ENCODE data around the gene TBCCD1.

Gene TBCCD1

DNA sequence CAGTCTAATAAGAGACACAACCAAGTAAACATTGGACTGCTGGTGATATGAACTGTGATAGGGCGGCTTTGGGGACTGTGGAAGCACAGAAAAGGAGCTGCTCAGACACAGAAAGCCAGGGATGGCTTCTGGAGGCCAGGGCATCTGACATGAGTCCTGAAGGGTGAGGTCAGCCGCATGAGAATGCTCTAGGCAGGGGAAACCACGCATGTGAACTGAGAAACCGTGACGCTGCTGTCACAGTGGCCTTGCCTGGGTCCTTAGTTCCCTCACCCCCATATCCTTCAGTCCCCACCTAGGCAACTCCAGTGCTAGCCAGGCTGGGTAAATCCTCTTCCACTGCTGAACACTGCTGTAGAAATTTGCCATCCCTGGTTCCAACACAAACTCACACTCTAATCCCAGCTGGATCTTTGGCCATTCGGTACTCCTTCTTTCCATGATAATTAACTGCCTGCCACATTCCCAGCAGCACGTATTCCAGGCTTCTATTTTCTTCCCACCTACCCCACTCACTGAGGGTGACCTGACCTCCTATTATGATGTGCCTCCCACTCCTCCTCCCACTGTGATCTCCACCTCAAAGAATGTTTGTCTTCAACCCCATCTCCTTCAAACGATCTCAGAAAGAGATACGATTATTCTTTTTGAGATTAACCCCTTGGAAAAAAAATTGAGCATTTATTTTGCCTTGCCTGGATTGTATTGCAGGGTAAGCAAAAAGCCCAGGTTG, 54.4 kb downstream of the TBCCD1 start:
- no peak overlapping the region for H3K9ac ChIP-seq (ENCODE audit: low read length in 5 of 5)
- no peak overlapping the region for H3K4me3 ChIP-seq (ENCODE audit: low read depth in 1 of 5, low read length in 5 of 5)
- H3K36me3 ChIP-seq (ENCODE audit: control insufficient read depth in 5 of 5, insufficient read depth in 5 of 5, low read length in 5 of 5): no peaks in the 10 kb centered on the region

GRCh38 chr3:186511702-186512101, 55.4 kb downstream of the TBCCD1 start:
- Histone ChIP-seq H3K36me3 (ENCODE audit: control insufficient read depth in 5 of 5, insufficient read depth in 5 of 5, low read length in 5 of 5) (no peaks in the 10 kb centered on the region), H3K9me3 (ENCODE audit: control insufficient read depth in 5 of 5, low read length in 5 of 5) (peaks cover 0 to 3% (median 2%) of the 10 kb centered on the region in 5 donors), H3K9ac (ENCODE audit: low read length in 5 of 5) (no peak overlapping the region), H3K4me3 (ENCODE audit: low read depth in 1 of 5, low read length in 5 of 5) (no peak overlapping the region), H3K27ac (ENCODE audit: low read depth, low read length) (no peak overlapping the region), H3K4me1 (ENCODE audit: control insufficient read depth in 5 of 5, insufficient read depth in 5 of 5, low read length in 5 of 5) (no peaks in the 10 kb centered on the region), H3K27me3 (ENCODE audit: control insufficient read depth in 5 of 5, insufficient read depth in 4 of 5, low read length in 5 of 5) (peaks cover 0 to 14% (median 10%) of the 10 kb centered on the region in 5 donors)

More for the DNA sequence above, 54.4 kb downstream of the TBCCD1 start:
- H3K27ac ChIP-seq (ENCODE audit: low read depth, low read length): no peak overlapping the region
- peaks cover 0 to 16% (median 12%) of the 10 kb centered on the region in 5 donors for H3K27me3 ChIP-seq (ENCODE audit: control insufficient read depth in 5 of 5, insufficient read depth in 4 of 5, low read length in 5 of 5)
- no peaks in the 10 kb centered on the region for H3K4me1 ChIP-seq (ENCODE audit: control insufficient read depth in 5 of 5, insufficient read depth in 5 of 5, low read length in 5 of 5)
- peaks cover 0 to 9% (median 8%) of the 10 kb centered on the region in 5 donors for H3K9me3 ChIP-seq (ENCODE audit: control insufficient read depth in 5 of 5, low read length in 5 of 5)

- Histone ChIP-seq H3K27me3 (ENCODE audit: control insufficient read depth in 5 of 5, insufficient read depth in 4 of 5, low read length in 5 of 5) (peaks cover 0 to 14% (median 10%) of the 10 kb centered on the region in 5 donors), H3K27ac (ENCODE audit: low read depth, low read length) (no peak overlapping the region), H3K9ac (ENCODE audit: low read length in 5 of 5) (no peak overlapping the region), H3K36me3 (ENCODE audit: control insufficient read depth in 5 of 5, insufficient read depth in 5 of 5, low read length in 5 of 5) (no peaks in the 10 kb centered on the region), H3K4me1 (ENCODE audit: control insufficient read depth in 5 of 5, insufficient read depth in 5 of 5, low read length in 5 of 5) (peaks cover 0 to 4% (median 0%) of the 10 kb centered on the region in 5 donors), H3K4me3 (ENCODE audit: low read depth in 1 of 5, low read length in 5 of 5) (no peak overlapping the region), H3K9me3 (ENCODE audit: control insufficient read depth in 5 of 5, low read length in 5 of 5) (no peaks in the 10 kb centered on the region)
Observed at GRCh38 chr3:186511245-186511644, 55.9 kb downstream of the TBCCD1 start.

DNA sequence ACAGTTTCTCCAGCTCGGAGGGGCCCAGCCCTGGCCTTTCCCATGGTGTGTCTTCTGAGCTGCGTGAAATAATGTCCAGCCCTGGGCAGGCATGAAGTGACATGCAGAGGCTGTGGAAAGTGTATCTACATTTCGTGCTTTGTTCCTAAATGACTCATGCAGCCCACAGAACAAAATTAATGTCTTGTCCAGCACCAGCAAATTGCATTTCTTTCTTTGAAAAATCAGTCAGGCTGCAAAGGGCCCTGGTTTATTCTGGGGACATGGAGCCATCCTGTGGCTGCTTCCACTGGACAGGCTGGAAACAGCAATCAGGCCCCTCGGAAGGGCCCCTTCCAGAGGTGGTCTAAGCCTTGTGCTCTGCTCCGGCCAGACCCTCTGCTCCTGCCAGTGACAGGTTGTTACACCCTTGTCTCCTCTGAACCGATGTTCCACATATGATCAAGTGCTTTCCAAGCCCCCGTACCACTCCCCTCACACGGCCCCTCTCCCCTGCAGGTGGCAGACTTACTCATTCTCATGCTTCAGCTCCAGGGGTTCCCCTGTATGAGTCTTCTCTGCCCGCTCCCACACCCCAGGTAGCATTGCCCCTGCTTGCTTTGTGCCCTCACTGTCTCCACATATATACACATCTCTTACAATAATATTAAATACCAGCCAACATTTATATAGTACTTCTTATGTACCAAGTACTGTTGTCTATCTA, 56.6 kb downstream of the TBCCD1 start:
- H3K27me3 ChIP-seq (ENCODE audit: control insufficient read depth in 5 of 5, insufficient read depth in 4 of 5, low read length in 5 of 5): peaks cover 0 to 14% (median 10%) of the 10 kb centered on the region in 5 donors
- peaks cover 0 to 6% (median 0%) of the 10 kb centered on the region in 5 donors for H3K4me1 ChIP-seq (ENCODE audit: control insufficient read depth in 5 of 5, insufficient read depth in 5 of 5, low read length in 5 of 5)
- H3K9ac ChIP-seq (ENCODE audit: low read length in 5 of 5): no peak overlapping the region
- no peak overlapping the region for H3K4me3 ChIP-seq (ENCODE audit: low read depth in 1 of 5, low read length in 5 of 5)
- H3K27ac ChIP-seq (ENCODE audit: low read depth, low read length): no peak overlapping the region
- H3K36me3 ChIP-seq (ENCODE audit: control insufficient read depth in 5 of 5, insufficient read depth in 5 of 5, low read length in 5 of 5): no peaks in the 10 kb centered on the region
- no peaks in the 10 kb centered on the region for H3K9me3 ChIP-seq (ENCODE audit: control insufficient read depth in 5 of 5, low read length in 5 of 5)

GRCh38 chr3:186509423-186509822, 57.7 kb downstream of the TBCCD1 start:
- H3K4me3 ChIP-seq (ENCODE audit: low read depth in 1 of 5, low read length in 5 of 5): no peak overlapping the region
- no peaks in the 10 kb centered on the region for H3K9me3 ChIP-seq (ENCODE audit: control insufficient read depth in 5 of 5, low read length in 5 of 5)
- H3K4me1 ChIP-seq (ENCODE audit: control insufficient read depth in 5 of 5, insufficient read depth in 5 of 5, low read length in 5 of 5): peaks cover 0 to 6% (median 0%) of the 10 kb centered on the region in 5 donors
- no peaks in the 10 kb centered on the region for H3K36me3 ChIP-seq (ENCODE audit: control insufficient read depth in 5 of 5, insufficient read depth in 5 of 5, low read length in 5 of 5)
- H3K9ac ChIP-seq (ENCODE audit: low read length in 5 of 5): no peak overlapping the region
- H3K27me3 ChIP-seq (ENCODE audit: control insufficient read depth in 5 of 5, insufficient read depth in 4 of 5, low read length in 5 of 5): peaks cover 0 to 14% (median 10%) of the 10 kb centered on the region in 5 donors
- no peak overlapping the region for H3K27ac ChIP-seq (ENCODE audit: low read depth, low read length)

- Histone ChIP-seq H3K27me3 (ENCODE audit: control insufficient read depth in 5 of 5, insufficient read depth in 4 of 5, low read length in 5 of 5) (peaks cover 0 to 8% (median 7%) of the 10 kb centered on the region in 5 donors), H3K36me3 (ENCODE audit: control insufficient read depth in 5 of 5, insufficient read depth in 5 of 5, low read length in 5 of 5) (no peaks in the 10 kb centered on the region), H3K4me1 (ENCODE audit: control insufficient read depth in 5 of 5, insufficient read depth in 5 of 5, low read length in 5 of 5) (peaks cover 0 to 6% (median 0%) of the 10 kb centered on the region in 5 donors), H3K9ac (ENCODE audit: low read length in 5 of 5) (no peak overlapping the region), H3K27ac (ENCODE audit: low read depth, low read length) (no peak overlapping the region), H3K4me3 (ENCODE audit: low read depth in 1 of 5, low read length in 5 of 5) (no peak overlapping the region), H3K9me3 (ENCODE audit: control insufficient read depth in 5 of 5, low read length in 5 of 5) (no peaks in the 10 kb centered on the region)
Observed at GRCh38 chr3:186506857-186507256, 60.3 kb downstream of the TBCCD1 start.

GRCh38 chr3:186506191-186506739, 60.9 kb downstream of the TBCCD1 start:
- no peaks in the 10 kb centered on the region for H3K9me3 ChIP-seq (ENCODE audit: control insufficient read depth in 5 of 5, low read length in 5 of 5)
- H3K4me1 ChIP-seq (ENCODE audit: control insufficient read depth in 5 of 5, insufficient read depth in 5 of 5, low read length in 5 of 5): peaks cover 0 to 6% (median 0%) of the 10 kb centered on the region in 5 donors
- no peaks in the 10 kb centered on the region for H3K36me3 ChIP-seq (ENCODE audit: control insufficient read depth in 5 of 5, insufficient read depth in 5 of 5, low read length in 5 of 5)
- H3K9ac ChIP-seq (ENCODE audit: low read length in 5 of 5): no peak overlapping the region
- H3K27me3 ChIP-seq (ENCODE audit: control insufficient read depth in 5 of 5, insufficient read depth in 4 of 5, low read length in 5 of 5): peaks cover 0 to 4% (median 3%) of the 10 kb centered on the region in 5 donors
- H3K27ac ChIP-seq (ENCODE audit: low read depth, low read length): no peak overlapping the region
- H3K4me3 ChIP-seq (ENCODE audit: low read depth in 1 of 5, low read length in 5 of 5): no peak overlapping the region

GRCh38 chr3:186502966-186503712, 64.0 kb downstream of the TBCCD1 start:
- Histone ChIP-seq H3K27ac (ENCODE audit: low read depth, low read length) (no peak overlapping the region), H3K4me1 (ENCODE audit: control insufficient read depth in 5 of 5, insufficient read depth in 5 of 5, low read length in 5 of 5) (peaks cover 0 to 6% (median 0%) of the 10 kb centered on the region in 5 donors), H3K4me3 (ENCODE audit: low read depth in 1 of 5, low read length in 5 of 5) (no peak overlapping the region), H3K36me3 (ENCODE audit: control insufficient read depth in 5 of 5, insufficient read depth in 5 of 5, low read length in 5 of 5) (no peaks in the 10 kb centered on the region), H3K9me3 (ENCODE audit: control insufficient read depth in 5 of 5, low read length in 5 of 5) (peaks cover 0 to under 1% (median 0%) of the 10 kb centered on the region in 5 donors), H3K9ac (ENCODE audit: low read length in 5 of 5) (no peak overlapping the region), H3K27me3 (ENCODE audit: control insufficient read depth in 5 of 5, insufficient read depth in 4 of 5, low read length in 5 of 5) (peaks cover 0 to 3% (median 3%) of the 10 kb centered on the region in 5 donors)

DNA sequence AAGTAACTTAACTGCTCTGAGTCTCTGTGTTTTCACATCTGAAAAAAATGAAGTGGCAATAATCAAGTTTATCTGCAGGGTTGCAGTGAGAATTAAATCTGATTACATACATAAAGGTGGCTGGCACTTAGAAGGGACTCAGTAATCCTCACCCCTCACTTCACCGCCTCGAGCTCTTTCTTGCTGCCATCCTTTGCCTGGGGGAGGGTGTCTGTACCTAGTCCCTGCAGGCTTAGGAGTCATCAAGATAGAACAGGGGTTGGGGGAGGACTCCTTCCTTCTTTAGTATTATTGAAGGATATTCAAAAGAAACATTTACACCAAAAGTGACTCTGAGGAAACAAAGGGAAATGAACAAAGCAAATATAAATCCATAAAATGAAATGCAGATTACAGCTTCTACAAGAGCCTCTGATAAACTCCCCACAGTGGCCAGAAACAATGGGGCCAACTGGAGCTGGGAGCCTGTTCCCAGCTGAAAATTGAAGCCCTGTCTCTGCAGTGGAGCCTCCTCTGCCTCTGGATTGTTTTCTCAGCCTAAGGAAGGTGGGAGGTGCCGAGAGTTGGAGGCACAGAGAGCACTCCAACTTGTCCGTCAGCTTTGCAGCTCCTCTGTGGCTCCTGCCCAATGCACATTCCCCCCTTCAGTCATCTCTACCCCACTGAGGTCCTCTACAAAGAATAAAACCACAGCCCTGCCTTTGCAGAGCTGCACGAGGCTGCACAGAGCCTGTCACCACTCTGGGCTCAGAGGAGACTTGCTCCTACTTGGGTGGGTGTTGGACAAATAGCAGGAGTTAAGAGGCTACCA, 64.8 kb downstream of the TBCCD1 start:
- no peak overlapping the region for H3K4me3 ChIP-seq (ENCODE audit: low read depth in 1 of 5, low read length in 5 of 5)
- H3K9ac ChIP-seq (ENCODE audit: low read length in 5 of 5): no peak overlapping the region
- peaks cover 0 to 6% (median 0%) of the 10 kb centered on the region in 5 donors for H3K4me1 ChIP-seq (ENCODE audit: control insufficient read depth in 5 of 5, insufficient read depth in 5 of 5, low read length in 5 of 5)
- H3K27me3 ChIP-seq (ENCODE audit: control insufficient read depth in 5 of 5, insufficient read depth in 4 of 5, low read length in 5 of 5): peaks cover 0 to 3% (median 3%) of the 10 kb centered on the region in 5 donors
- H3K36me3 ChIP-seq (ENCODE audit: control insufficient read depth in 5 of 5, insufficient read depth in 5 of 5, low read length in 5 of 5): no peaks in the 10 kb centered on the region
- peaks cover 0 to 3% (median 0%) of the 10 kb centered on the region in 5 donors for H3K9me3 ChIP-seq (ENCODE audit: control insufficient read depth in 5 of 5, low read length in 5 of 5)
- H3K27ac ChIP-seq (ENCODE audit: low read depth, low read length): no peak overlapping the region

Measured in subcutaneous abdominal adipose tissue (tissue), 5 donors.